Lung (tissue), 12 donors: ENCODE results near the gene ZFAND3. TPM values are rescaled to one million over a fixed set of nuclear protein-coding genes. Genes with fewer than 3 reads are reported as not detected.

Experiments
- ATAC-seq: fragments of 200-7000 bp; cut with Tn5 transposase; one replicate; pipeline ENCODE4 v1.9.1; 2020; ENCODE audit warnings: moderate number of reproducible peaks; ENCODE audit not compliant: insufficient read depth, low FRiP score
- DNase-seq, 3 donors: peaks; one replicate each; pipeline ENCODE4 v3.0.0-alpha.2; 2013 to 2017
- H3K27ac ChIP-seq, 2 donors: one replicate each; pipeline ENCODE4 v1.5.1; 2013; ENCODE audit warnings: mild to moderate bottlenecking in 2 of 2, moderate library complexity in 2 of 2, control low read depth in 1 of 2, inconsistent platforms in 1 of 2, low read depth in 1 of 2, low read length in 1 of 2
- H3K27me3 ChIP-seq, 3 donors: one replicate each; pipeline ENCODE4 v1.5.1; 2013; ENCODE audit warnings: low read length in 2 of 3; ENCODE audit not compliant: control insufficient read depth in 3 of 3, insufficient read depth in 3 of 3
- H3K36me3 ChIP-seq, 4 donors: one replicate each; pipeline ENCODE4 v1.5.1; 2013; ENCODE audit warnings: low read length in 4 of 4, mild to moderate bottlenecking in 1 of 4, moderate library complexity in 1 of 4; ENCODE audit not compliant: control insufficient read depth in 4 of 4, insufficient read depth in 4 of 4
- H3K4me1 ChIP-seq, 5 donors: one replicate each; pipeline ENCODE4 v1.5.1; 2013; ENCODE audit warnings: low read length in 5 of 5, mild to moderate bottlenecking in 2 of 5, moderate library complexity in 1 of 5; ENCODE audit not compliant: control insufficient read depth in 5 of 5, insufficient read depth in 5 of 5
- H3K4me3 ChIP-seq: one replicate; pipeline ENCODE4 v1.5.1; 2013; ENCODE audit warnings: mild to moderate bottlenecking, control low read depth, moderate library complexity
- H3K9ac ChIP-seq, 2 donors: one replicate each; pipeline ENCODE4 v1.5.1; 2013; ENCODE audit warnings: low read length in 2 of 2, control low read depth in 1 of 2; ENCODE audit not compliant: insufficient read depth in 1 of 2
- H3K9me3 ChIP-seq, 4 donors: one replicate each; pipeline ENCODE4 v1.5.1; 2013; ENCODE audit warnings: low read length in 3 of 4, mild to moderate bottlenecking in 1 of 4, moderate library complexity in 1 of 4; ENCODE audit not compliant: control insufficient read depth in 4 of 4, insufficient read depth in 3 of 4
- CTCF ChIP-seq: IDR thresholded peaks from 2 replicates; pipeline ENCODE4 v1.5.1; 2012; ENCODE audit warnings: mild to moderate bottlenecking; ENCODE audit errors: control extremely low read depth, extremely low read depth
- WGBS, 2 donors: extraction: QIAGEN DNeasy Blood & Tissue Kit; methylation state at CpG; one replicate each; pipeline ENCODE4 v1.1.7; 2013; 5-methylcytosine and 5-hydroxymethylcytosine counted together
- polyA plus RNA-seq, 2 donors: library from polyadenylated mRNA; stranded (reverse); fragments of 200-250 nt; gene quantifications; one replicate each; pipeline ENCODE4 v1.2.1, GENCODE V29; 2013
- total RNA-seq, 2 donors: library from RNA; depleted of rRNA in 1 of 2; stranded (reverse); fragments of >200 nt in 1 of 2; gene quantifications; one replicate each; pipeline ENCODE4 v1.2.1, GENCODE V29; 2014 to 2021
- donor health status: control.
- donor health status: control.
- donor health status: Bipolar disorder and iron deficiency.
- donor health status: healthy.
- donor health status: DM: yes; HTN: yes; CAD: no.

The ZFAND3 gene
- total and polyA plus RNA-seq, 4 donors, result 27.6 to 63.6 (median 51.3) TPM

DNA sequence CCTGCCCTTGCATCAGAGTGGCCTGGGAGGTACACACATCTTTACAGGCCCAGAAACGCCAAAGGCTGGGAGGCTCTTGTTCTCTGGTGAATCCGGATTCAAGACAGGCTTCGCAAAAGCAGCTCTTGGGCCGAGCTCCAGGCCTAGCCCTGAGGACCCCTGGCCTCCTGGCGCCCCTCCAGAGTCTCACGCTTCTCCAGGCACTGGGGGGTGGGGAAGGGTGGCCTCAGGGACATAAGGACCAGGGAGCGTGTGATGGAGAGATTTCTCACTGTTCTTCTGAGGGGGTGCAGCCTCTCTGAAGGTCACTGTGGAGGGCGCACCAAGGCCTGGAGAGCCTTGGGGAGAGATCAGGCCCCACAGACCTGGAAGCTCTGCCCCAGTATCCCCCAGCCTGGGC, 349.2 kb downstream of the ZFAND3 start:
- Histone ChIP-seq H3K9me3 (no peaks in the 10 kb centered on the region), H3K27me3 (no peaks in the 10 kb centered on the region), H3K36me3 (peaks cover 0 to 5% (median 1%) of the 10 kb centered on the region in 4 donors), H3K4me3 (no peak overlapping the region), H3K4me1 (peaks cover 0 to 8% (median 0%) of the 10 kb centered on the region in 5 donors), H3K27ac (no peak overlapping the region), H3K9ac (no peak overlapping the region)
- ATAC-seq (no peak), DNase-seq (peak; percentile 26 to 52 (median 52))
- 88 to 89% methylated on average over 8 of the region's 8 CpGs for WGBS, 2 donors
- TF ChIP-seq CTCF, result no peak

DNA sequence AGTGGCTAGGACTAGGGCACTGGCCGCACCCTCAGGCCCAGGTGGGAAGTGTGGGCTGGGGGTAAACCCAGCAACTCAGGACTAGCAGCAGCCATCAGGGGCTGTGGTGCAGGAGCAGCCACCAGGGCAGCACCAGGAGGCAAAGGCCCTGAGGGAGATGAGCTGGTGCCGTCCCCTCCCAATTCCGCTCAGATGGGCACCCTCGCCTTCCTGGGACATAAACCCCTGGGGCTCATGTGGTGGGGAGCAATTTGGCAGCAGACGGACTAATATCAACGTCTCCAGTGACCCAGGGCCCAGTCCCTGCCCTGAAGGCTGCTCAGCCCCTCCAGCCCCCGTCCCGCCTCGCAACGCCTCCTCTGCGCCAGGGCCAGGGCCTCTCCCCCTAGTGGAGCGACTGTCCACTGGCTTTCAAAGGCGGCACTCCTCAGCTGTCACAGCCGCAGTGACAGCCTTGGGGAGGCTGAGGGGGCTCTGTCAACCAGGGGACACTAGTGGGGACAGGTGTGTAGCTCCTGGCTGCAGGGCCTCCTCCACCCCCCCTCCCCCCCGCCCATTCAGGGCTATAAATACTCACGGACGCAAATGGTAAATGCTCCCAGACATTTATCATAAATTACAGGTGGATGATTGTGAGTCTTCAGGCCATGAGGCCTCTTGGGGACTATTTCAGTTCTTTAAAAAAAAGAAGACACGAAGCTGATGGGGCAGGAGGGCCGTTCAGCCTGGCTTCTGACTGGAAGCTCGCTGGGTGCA, 349.9 kb downstream of the ZFAND3 start:
- WGBS, 2 donors, result 85 to 90% methylated on average over 20 of the region's 20 CpGs
- H3K27ac ChIP-seq, result no peak overlapping the region

DNA sequence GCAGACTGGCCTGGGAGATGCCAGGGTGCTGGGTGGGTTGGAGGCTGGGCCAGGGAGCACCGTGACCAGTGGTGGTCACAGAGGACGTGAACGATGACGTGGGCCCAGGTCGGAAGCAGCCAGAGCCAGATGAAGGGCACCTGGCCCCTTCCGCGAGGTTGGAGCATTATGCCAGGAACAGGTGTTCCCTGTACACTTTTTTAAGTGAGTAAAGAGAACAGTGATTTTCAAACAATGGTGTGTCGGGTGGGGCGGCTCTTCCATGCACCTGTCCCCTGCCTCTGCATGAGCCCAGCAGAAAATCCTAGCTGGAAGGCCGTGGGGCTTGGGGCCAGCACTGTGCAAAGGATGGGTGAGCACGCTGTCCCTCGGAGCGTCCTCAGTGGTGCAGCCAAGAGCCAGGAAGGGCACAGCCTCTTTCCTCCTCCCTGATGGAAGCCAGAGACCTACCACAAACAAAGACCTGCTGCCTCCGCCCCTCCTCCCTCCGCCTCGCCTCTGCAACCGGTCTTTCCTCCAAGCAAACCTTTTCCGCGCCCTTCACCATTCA, 350.5 kb downstream of the ZFAND3 start:
- H3K4me3 ChIP-seq, result no peak overlapping the region
- H3K36me3 ChIP-seq, result peaks cover 0 to 10% (median 2%) of the 10 kb centered on the region in 4 donors
- no peak for TF ChIP-seq CTCF
- H3K4me1 ChIP-seq, result peaks cover 0 to 8% (median 0%) of the 10 kb centered on the region in 5 donors
- WGBS, 2 donors, result 84 to 92% methylated on average over 19 of the region's 19 CpGs
- H3K27ac ChIP-seq, result no peak overlapping the region
- ATAC-seq (no peak), DNase-seq (no peak)
- H3K9ac ChIP-seq, result no peak overlapping the region
- no peaks in the 10 kb centered on the region for H3K27me3 ChIP-seq
- H3K9me3 ChIP-seq, result no peaks in the 10 kb centered on the region

More for the DNA sequence above, 349.9 kb downstream of the ZFAND3 start:
- no peaks in the 10 kb centered on the region for H3K27me3 ChIP-seq
- TF ChIP-seq CTCF, result no peak
- H3K9me3 ChIP-seq, result no peaks in the 10 kb centered on the region
- ATAC-seq (no peak), DNase-seq (no peak)
- H3K36me3 ChIP-seq, result peaks cover 0 to 5% (median 2%) of the 10 kb centered on the region in 4 donors
- H3K4me3 ChIP-seq, result no peak overlapping the region
- H3K9ac ChIP-seq, result no peak overlapping the region
- peaks cover 0 to 8% (median 0%) of the 10 kb centered on the region in 5 donors for H3K4me1 ChIP-seq
